ENCODE results near the gene CHCHD5. TPM values are rescaled to one million over a fixed set of nuclear protein-coding genes. Genes with fewer than 3 reads are reported as not detected.

Gene CHCHD5
- total and polyA plus RNA-seq, 2 of the 8 experiments (the other 6 are each of a cell fraction or from before 2014, with no cell fraction given) = 27.2 to 71.5 TPM

GRCh38 chr2:112547333-112547732 lies 37.1 kb upstream of the CHCHD5 start:
- H3K23me2 ChIP-seq (ENCODE audit: low read depth, low read length) = peaks cover 6% of the 10 kb centered on the region
- no peak overlapping the region for H3K56ac ChIP-seq (replicated peaks; ENCODE audit: insufficient read length, low read depth, low read length)
- WGBS, 2 experiments (ENCODE audit: extremely low coverage in 1 of 2, insufficient coverage in 1 of 2, insufficient read length in 1 of 2, insufficient replicate concordance in 2 of 2, low coverage in 1 of 2, low lambda C conversion rate in 2 of 2, missing lambda C conversion rate in 1 of 2) = 97% methylated on average over 4 of the region's 4 CpGs; no CpG with 5 or more reads in 1 of the 2 experiments
- H4K5ac ChIP-seq (ENCODE audit: insufficient read length, low read depth, low read length) = no peak overlapping the region
- no peak overlapping the region for H2BK120ac ChIP-seq (replicated peaks; ENCODE audit: low read depth, low read length)
- no peak overlapping the region for H4K91ac ChIP-seq (replicated peaks; ENCODE audit: insufficient read length, low read length)
- H2BK15ac ChIP-seq (ENCODE audit: low read length) = no peak overlapping the region
- ChIA-PET POLR2A (ENCODE audit: partially characterized antibody) (no interaction called here), CTCF (ENCODE audit: partially characterized antibody) (no interaction called here)
- peaks cover 0 to 5% (median 3%) of the 10 kb centered on the region in 4 experiments; a peak in 2 of 7 replicates for H3K4me1 ChIP-seq (replicated peaks in 1 of 4; ENCODE audit: control insufficient read depth in 3 of 4, insufficient read depth in 4 of 4, low read length in 3 of 4)
- no peak for DNase-seq (ENCODE audit: low read depth in 1 of 2, low spot score in 2 of 2)
- H2AK5ac ChIP-seq (ENCODE audit: low read depth, low read length) = no peak overlapping the region
- no peak overlapping the region for H2AFZ ChIP-seq (ENCODE audit: low read length)
- no peak overlapping the region for H3K14ac ChIP-seq (ENCODE audit: insufficient read length)
- no peak overlapping the region for H3K4me2 ChIP-seq (ENCODE audit: insufficient read depth in 1 of 2, low read depth in 2 of 2, low read length in 2 of 2)
- H3K79me2 ChIP-seq (ENCODE audit: control insufficient read depth in 1 of 2, insufficient read depth in 2 of 2, low read length in 2 of 2) = peaks cover 15 to 52% of the 10 kb centered on the region in 2 experiments
- no peaks in the 10 kb centered on the region; a peak in 1 of 7 replicates for H3K27me3 ChIP-seq (replicated peaks in 1 of 4; ENCODE audit: control insufficient read depth in 3 of 4, extremely low read depth in 1 of 4, insufficient read depth in 3 of 4, low read length in 3 of 4)
- no peak overlapping the region for H2BK12ac ChIP-seq (ENCODE audit: low read depth, low read length)
- no peak overlapping the region for H3K4ac ChIP-seq (replicated peaks; ENCODE audit: insufficient read length, low read depth, low read length)
- FAIRE-seq = no peak
- no peaks in the 10 kb centered on the region for H3K9me3 ChIP-seq (ENCODE audit: insufficient read depth in 2 of 2, low read depth in 1 of 2, low read length in 1 of 2)
- H3K27ac ChIP-seq (ENCODE audit: low read depth, low read length) = no peak overlapping the region
- H4K8ac ChIP-seq (ENCODE audit: extremely low read depth, insufficient read depth, low read length) = no peak overlapping the region
- H3K4me3 ChIP-seq (ENCODE audit: extremely low read depth in 1 of 4, insufficient read depth in 2 of 4, low read depth in 3 of 4, low read length in 4 of 4) = no peak overlapping the region
- H3K79me1 ChIP-seq (ENCODE audit: low read depth, low read length) = no peaks in the 10 kb centered on the region; the same call in 1 of the 2 replicates
- H2BK20ac ChIP-seq (ENCODE audit: low read length) = no peak overlapping the region
- H3K9ac ChIP-seq (replicated peaks in 1 of 4; ENCODE audit: extremely low read depth in 1 of 4, low read depth in 3 of 4, low read length in 3 of 4) = no peak overlapping the region
- H3K23ac ChIP-seq (ENCODE audit: insufficient read length) = no peak overlapping the region
- no peak overlapping the region for H3K18ac ChIP-seq (ENCODE audit: extremely low read depth, low read length)
- no peak overlapping the region for H2BK5ac ChIP-seq (ENCODE audit: low read depth, low read length)
- H4K20me1 ChIP-seq (replicated peaks in 1 of 2; ENCODE audit: control insufficient read depth in 1 of 2, insufficient read depth in 2 of 2, low read length in 2 of 2) = peaks cover 4 to 5% of the 10 kb centered on the region in 2 experiments
- H3K36me3 ChIP-seq (ENCODE audit: control insufficient read depth in 2 of 4, insufficient read depth in 4 of 4, low read length in 3 of 4) = peaks cover 15 to 59% (median 47%) of the 10 kb centered on the region in 4 experiments
- TF ChIP-seq SIX5 (IDR thresholded peaks at IDR 0.05; ENCODE audit: low read depth, low read length) = no peak
- TF ChIP-seq CHD2 (IDR thresholded peaks at IDR 0.05; ENCODE audit: low read length) = no peak
- no peak for TF ChIP-seq HDAC2 (IDR thresholded peaks at IDR 0.05; ENCODE audit: borderline replicate concordance in 1 of 2, low read depth in 2 of 2, low read length in 2 of 2)
- no peak for TF ChIP-seq BRCA1 (IDR thresholded peaks at IDR 0.05; ENCODE audit: low read depth, low read length)
- no peak for TF ChIP-seq EP300 (IDR thresholded peaks at IDR 0.05; ENCODE audit: borderline replicate concordance in 1 of 2, low read depth in 2 of 2, low read length in 2 of 2)
- no peak for TF ChIP-seq GTF2F1 (IDR thresholded peaks at IDR 0.05; ENCODE audit: borderline replicate concordance, low read depth, low read length)
- no peak for TF ChIP-seq JUND (IDR thresholded peaks at IDR 0.05; ENCODE audit: low read length)
- TF ChIP-seq FOSL1 (IDR thresholded peaks at IDR 0.05; ENCODE audit: insufficient read depth, low read depth, low read length) = no peak
- no peak for TF ChIP-seq TCF12 (IDR thresholded peaks at IDR 0.05; ENCODE audit: low read depth, low read length)
- TF ChIP-seq RNF2 (IDR thresholded peaks at IDR 0.05; ENCODE audit: borderline replicate concordance, low read depth, low read length, missing control alignments, poor library complexity, severe bottlenecking) = no peak

All from H1 (cell line).